Peyer's patch (tissue), 4 donors: ENCODE results near the gene SPATS2.

ENCODE experiments used
- POLR2A ChIP-seq, 2 donors: fragments of 450-650 bp; IDR thresholded peaks; one replicate each; pipeline ENCODE4 v1.5.1; 2017; ENCODE audit warnings: antibody characterized with exemption in 2 of 2, mild to moderate bottlenecking in 2 of 2, moderate library complexity in 2 of 2
- TF ChIP-seq, protein P1 (sequence below), 6 experiments: fragments of 450-650 bp in 4 of 6; fragments of 200-600 bp in 2 of 6; sonication (generic) in 1 of 6; IDR thresholded peaks; one replicate each; pipeline ENCODE4 v1.5.1; 2017 to 2019; ENCODE audit warnings: antibody characterized with exemption in 6 of 6, mild to moderate bottlenecking in 3 of 6, moderate library complexity in 1 of 6

DNA sequence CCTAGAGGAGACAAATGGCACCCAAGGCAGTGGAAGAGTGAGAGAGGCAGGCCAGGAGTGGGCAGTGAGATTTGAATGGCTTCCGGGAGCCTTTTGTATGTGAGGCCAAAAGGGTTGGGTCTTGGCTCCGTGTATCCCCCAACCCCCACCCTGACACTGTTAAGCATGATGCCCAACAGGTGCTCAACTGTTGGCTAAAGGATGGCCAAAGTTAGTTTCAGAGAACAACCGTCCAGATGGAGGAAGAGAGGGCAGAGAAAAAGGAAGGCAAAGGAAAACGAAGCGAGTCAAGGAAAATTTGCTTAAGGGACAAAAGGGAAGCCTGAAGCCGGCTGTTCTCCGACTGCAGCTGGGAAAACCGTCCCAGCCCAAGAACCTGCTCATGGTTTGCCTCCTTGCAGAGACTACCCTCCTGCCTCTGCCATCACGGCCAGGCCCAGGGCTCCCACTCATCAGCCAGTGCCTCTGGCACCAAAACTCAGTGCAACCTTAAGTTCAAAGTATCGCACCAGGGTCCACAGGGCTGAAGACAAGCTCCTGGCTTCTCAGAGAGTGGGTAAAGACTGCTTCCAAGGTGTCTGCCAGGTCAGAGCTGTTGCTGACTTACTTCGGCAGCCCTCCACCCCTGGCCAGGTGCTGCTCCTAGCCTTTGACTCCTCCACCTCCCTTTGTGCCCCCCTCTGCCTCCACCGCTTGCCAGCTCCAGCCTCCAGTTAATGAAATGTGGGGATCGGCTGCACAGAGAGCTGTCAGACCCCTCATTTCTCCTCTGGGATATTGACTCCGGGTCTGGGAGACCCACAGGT is 26.1 kb upstream of the SPATS2 start:
- TF ChIP-seq, protein P1, sequence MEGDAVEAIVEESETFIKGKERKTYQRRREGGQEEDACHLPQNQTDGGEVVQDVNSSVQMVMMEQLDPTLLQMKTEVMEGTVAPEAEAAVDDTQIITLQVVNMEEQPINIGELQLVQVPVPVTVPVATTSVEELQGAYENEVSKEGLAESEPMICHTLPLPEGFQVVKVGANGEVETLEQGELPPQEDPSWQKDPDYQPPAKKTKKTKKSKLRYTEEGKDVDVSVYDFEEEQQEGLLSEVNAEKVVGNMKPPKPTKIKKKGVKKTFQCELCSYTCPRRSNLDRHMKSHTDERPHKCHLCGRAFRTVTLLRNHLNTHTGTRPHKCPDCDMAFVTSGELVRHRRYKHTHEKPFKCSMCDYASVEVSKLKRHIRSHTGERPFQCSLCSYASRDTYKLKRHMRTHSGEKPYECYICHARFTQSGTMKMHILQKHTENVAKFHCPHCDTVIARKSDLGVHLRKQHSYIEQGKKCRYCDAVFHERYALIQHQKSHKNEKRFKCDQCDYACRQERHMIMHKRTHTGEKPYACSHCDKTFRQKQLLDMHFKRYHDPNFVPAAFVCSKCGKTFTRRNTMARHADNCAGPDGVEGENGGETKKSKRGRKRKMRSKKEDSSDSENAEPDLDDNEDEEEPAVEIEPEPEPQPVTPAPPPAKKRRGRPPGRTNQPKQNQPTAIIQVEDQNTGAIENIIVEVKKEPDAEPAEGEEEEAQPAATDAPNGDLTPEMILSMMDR (IDR thresholded peaks at IDR 0.05) = no peak
- TF ChIP-seq POLR2A (IDR thresholded peaks at IDR 0.05) = no peak
